GM19035 (cell line): ENCODE data around the gene ANTKMT.

ENCODE experiments used
- ATAC-seq: cut with Tn5 transposase; IDR thresholded peaks from one replicate; pipeline ENCODE4 v1.9.1; 2021; ENCODE audit not compliant: unreplicated experiment

Gene ANTKMT

GRCh38 chr16:763369-764183, 42.6 kb downstream of the ANTKMT start:
- ATAC-seq = no peak

- ATAC-seq = no peak
Measured at GRCh38 chr16:764184-764750, 43.3 kb downstream of the ANTKMT start.

- no peak for ATAC-seq
Measured at GRCh38 chr16:764848-765487, 44.0 kb downstream of the ANTKMT start.

GRCh38 chr16:765488-765865, 44.5 kb downstream of the ANTKMT start:
- no peak for ATAC-seq

GRCh38 chr16:766008-766819, 45.3 kb downstream of the ANTKMT start:
- ATAC-seq = no peak

GRCh38 chr16:766820-767640, 46.1 kb downstream of the ANTKMT start:
- no peak for ATAC-seq

- no peak for ATAC-seq
Measured at GRCh38 chr16:767743-768235, 46.8 kb downstream of the ANTKMT start.

GRCh38 chr16:768428-768827, 47.5 kb downstream of the ANTKMT start:
- ATAC-seq = no peak

GRCh38 chr16:769184-769784, 48.3 kb downstream of the ANTKMT start:
- ATAC-seq = no peak

- no peak for ATAC-seq
Measured at GRCh38 chr16:769934-770333, 49.0 kb downstream of the ANTKMT start.

- no peak for ATAC-seq
Measured at GRCh38 chr16:770411-770810, 49.5 kb downstream of the ANTKMT start.
